Transverse colon (tissue), 4 donors: Measurements from ENCODE around the gene HDAC7. TPM values are rescaled to one million over a fixed set of nuclear protein-coding genes. Genes with fewer than 3 reads are reported as not detected.
A peak's percentile ranks its signal among the peaks of the same experiment; 100 is the strongest.

Experiments
- DNase-seq: peaks from one replicate; pipeline ENCODE4 v3.0.0-alpha.2; 2019
- H3K27ac ChIP-seq, 4 donors: fragments of 200-600 bp; sonication (generic); 2 replicates each; pipeline ENCODE4 v1.5.1; 2016 to 2018; ENCODE audit warnings: inconsistent platforms in 4 of 4
- H3K27me3 ChIP-seq: fragments of 200-600 bp; sonication (generic); 2 replicates; pipeline ENCODE4 v1.5.1; 2017; ENCODE audit warnings: inconsistent platforms
- H3K36me3 ChIP-seq, 4 donors: fragments of 200-600 bp; sonication (generic); 2 replicates each; pipeline ENCODE4 v1.5.1; 2017 to 2019; ENCODE audit warnings: inconsistent platforms in 4 of 4
- H3K4me1 ChIP-seq, 4 donors: fragments of 200-600 bp; sonication (generic); 2 replicates each; pipeline ENCODE4 v1.5.1; 2017 to 2020; ENCODE audit warnings: inconsistent platforms in 4 of 4
- H3K4me3 ChIP-seq, 4 donors: fragments of 200-600 bp; sonication (generic); 1 replicate in 1 of 4; 2 replicates in 3 of 4; pipeline versions ENCODE4 v1.5.1 to v1.6.1; 2017 to 2019; ENCODE audit warnings: inconsistent platforms in 4 of 4
- H3K9me3 ChIP-seq, 2 donors: fragments of 200-600 bp; sonication (generic); 2 replicates each; pipeline ENCODE4 v1.5.1; 2017 to 2019; ENCODE audit warnings: inconsistent platforms in 2 of 2
- CTCF ChIP-seq, 5 experiments: fragments of 200-600 bp in 3 of 5; fragments of 450-650 bp in 2 of 5; sonication (generic) in 3 of 5; IDR thresholded peaks; 1 replicate in 2 of 5; 2 replicates in 3 of 5; pipeline ENCODE4 v1.5.1; 2016 to 2017; ENCODE audit warnings: antibody characterized with exemption in 5 of 5, inconsistent platforms in 3 of 5, mild to moderate bottlenecking in 2 of 5, moderate library complexity in 1 of 5
- EP300 ChIP-seq: sonication (generic); formaldehyde crosslinking; IDR thresholded peaks from one replicate; pipeline ENCODE4 v1.6.1; 2017; ENCODE audit warnings: antibody characterized with exemption, low read depth
- POLR2A ChIP-seq: fragments of 450-650 bp; IDR thresholded peaks from one replicate; pipeline ENCODE4 v1.6.1; 2016; ENCODE audit warnings: antibody characterized with exemption, mild to moderate bottlenecking, moderate library complexity
- POLR2AphosphoS5 ChIP-seq, 3 donors: sonication (generic); formaldehyde crosslinking; IDR thresholded peaks; one replicate each; pipeline ENCODE4 v1.6.1; 2016; ENCODE audit warnings: antibody characterized with exemption in 3 of 3
- WGBS, 2 donors: methylation state at CpG; one replicate each; pipeline ENCODE4 v1.1.5; 2018; ENCODE audit warnings: low coverage in 1 of 2; 5-methylcytosine and 5-hydroxymethylcytosine counted together
- in situ Hi-C, 4 donors: fragments of 200-750 bp; cut with MboI; loops; one replicate each; pipeline versions ENCODE4 v1.15.0 to v1.15.1; 2017; ENCODE audit warnings: low sequenced_read_pairs in 3 of 4, low pct_ligation_motif_present in 1 of 4, low pct_unique_long_range_greater_than_20kb in 1 of 4
- intact Hi-C: fragments of 100-400 bp; cut with DNase I; formaldehyde crosslinking; loops from one replicate; pipeline ENCODE4 v1.15.1; 2023; ENCODE audit warnings: low total_unique reads
- total RNA-seq, 4 donors: library from RNA; depleted of rRNA; stranded (reverse); fragments of >200 nt; gene quantifications; one replicate each; pipeline ENCODE4 v1.1.0, GENCODE V29; 2016

The HDAC7 gene
- total RNA-seq, 4 donors from 2014 or later = 19.4 to 133 (median 28.3) TPM

- intact Hi-C loops = no loop called here
- WGBS, 2 donors = 38 to 54% methylated on average over 1 to 2 of the region's 2 CpGs
- H3K36me3 ChIP-seq = no peaks in the 10 kb centered on the region
- no peak overlapping the region for H3K4me3 ChIP-seq
- in situ Hi-C loops = no loop called here
- no peaks in the 10 kb centered on the region for H3K27me3 ChIP-seq
- peaks cover 80 to 100% (median 95%) of the 10 kb centered on the region in 4 donors for H3K4me1 ChIP-seq
- no peaks in the 10 kb centered on the region for H3K9me3 ChIP-seq
- H3K27ac ChIP-seq = peak overlapping the region; percentile 72 to 97 (median 94)
- DNase-seq = no peak
- no peak for TF ChIP-seq CTCF (IDR thresholded peaks at IDR 0.05)
- TF ChIP-seq EP300 = no peak
- no peak for TF ChIP-seq POLR2AphosphoS5 (IDR thresholded peaks at IDR 0.05)
- no peak for TF ChIP-seq POLR2A
These were observed 14.3 kb downstream of the HDAC7 start for GRCh38 chr12:47805417-47805816.

- WGBS, 2 donors = 71 to 80% methylated on average over 7 to 8 of the region's 8 CpGs
- no peak for DNase-seq
- H3K36me3 ChIP-seq = no peaks in the 10 kb centered on the region
- peak overlapping the region; percentile 72 to 97 (median 94) for H3K27ac ChIP-seq
- no peaks in the 10 kb centered on the region for H3K27me3 ChIP-seq
- in situ Hi-C loops = no loop called here
- no peaks in the 10 kb centered on the region for H3K9me3 ChIP-seq
- peaks cover 79 to 100% (median 94%) of the 10 kb centered on the region in 4 donors for H3K4me1 ChIP-seq
- H3K4me3 ChIP-seq = no peak overlapping the region
- TF ChIP-seq CTCF (IDR thresholded peaks at IDR 0.05) (no peak), EP300 (no peak), POLR2AphosphoS5 (IDR thresholded peaks at IDR 0.05) (no peak), POLR2A (no peak)
- intact Hi-C loops = no loop called here
These were observed 15.5 kb downstream of the HDAC7 start for GRCh38 chr12:47804171-47804570.

GRCh38 chr12:47803191-47803875 lies 16.4 kb downstream of the HDAC7 start:
- in situ Hi-C loops (no loop called here), intact Hi-C loops (no loop called here)
- no peaks in the 10 kb centered on the region for H3K36me3 ChIP-seq

GRCh38 chr12:47802312-47802711 lies 17.4 kb downstream of the HDAC7 start:
- no peak for TF ChIP-seq POLR2AphosphoS5 (IDR thresholded peaks at IDR 0.05)
- TF ChIP-seq EP300 = no peak
- no peak for TF ChIP-seq POLR2A
- TF ChIP-seq CTCF (IDR thresholded peaks at IDR 0.05) = no peak
- H3K4me3 ChIP-seq = no peak overlapping the region
- in situ Hi-C loops = no loop called here
- intact Hi-C loops = no loop called here
- 56% methylated on average over 5 of the region's 5 CpGs; no CpG with 5 or more reads in 1 of the 2 donors for WGBS, 2 donors
- peaks cover 62 to 82% (median 78%) of the 10 kb centered on the region in 4 donors for H3K4me1 ChIP-seq
- no peaks in the 10 kb centered on the region for H3K9me3 ChIP-seq
- peak overlapping the region; percentile 53 to 97 (median 82) for H3K27ac ChIP-seq
- H3K36me3 ChIP-seq = peaks cover 0 to 2% (median 0%) of the 10 kb centered on the region in 4 donors
- H3K27me3 ChIP-seq = no peaks in the 10 kb centered on the region
- no peak for DNase-seq

More at GRCh38 chr12:47803191-47803875, 16.4 kb downstream of the HDAC7 start:
- no peaks in the 10 kb centered on the region for H3K9me3 ChIP-seq
- 60 to 81% methylated on average over 3 to 11 of the region's 12 CpGs for WGBS, 2 donors
- peak overlapping the region; percentile 72 to 97 (median 94) for H3K27ac ChIP-seq
- DNase-seq = no peak
- H3K27me3 ChIP-seq = no peaks in the 10 kb centered on the region
- TF ChIP-seq POLR2A = no peak
- no peak for TF ChIP-seq CTCF (IDR thresholded peaks at IDR 0.05)
- TF ChIP-seq EP300 = no peak
- TF ChIP-seq POLR2AphosphoS5 (IDR thresholded peaks at IDR 0.05) = no peak
- H3K4me1 ChIP-seq = peaks cover 72 to 93% (median 88%) of the 10 kb centered on the region in 4 donors
- H3K4me3 ChIP-seq = no peak overlapping the region
